GM19328 (cell line): Measurements from ENCODE around the gene PLEKHG3.

ENCODE experiments used
- ATAC-seq: cut with Tn5 transposase; IDR thresholded peaks from one replicate; pipeline ENCODE4 v1.9.1; 2021; ENCODE audit warnings: mild to moderate bottlenecking, moderate library complexity; ENCODE audit not compliant: unreplicated experiment

PLEKHG3 gene

GRCh38 chr14:64745511-64746091 lies 41.4 kb downstream of the PLEKHG3 start:
- no peak for ATAC-seq

GRCh38 chr14:64746298-64747250 lies 42.4 kb downstream of the PLEKHG3 start:
- ATAC-seq = no peak

GRCh38 chr14:64747327-64747726 lies 43.1 kb downstream of the PLEKHG3 start:
- no peak for ATAC-seq

- no peak for ATAC-seq
Measured at GRCh38 chr14:64748521-64748920, 44.3 kb downstream of the PLEKHG3 start.

GRCh38 chr14:64748995-64749714 lies 44.9 kb downstream of the PLEKHG3 start:
- ATAC-seq = no peak

- no peak for ATAC-seq
Measured at GRCh38 chr14:64752909-64753308, 48.7 kb downstream of the PLEKHG3 start.

GRCh38 chr14:64753374-64753773 lies 49.1 kb downstream of the PLEKHG3 start:
- no peak for ATAC-seq

- ATAC-seq = no peak
Measured at GRCh38 chr14:64753999-64754398, 49.8 kb downstream of the PLEKHG3 start.

GRCh38 chr14:64754685-64755084 lies 50.5 kb downstream of the PLEKHG3 start:
- no peak for ATAC-seq

GRCh38 chr14:64755781-64756221 lies 51.6 kb downstream of the PLEKHG3 start:
- ATAC-seq = no peak

- ATAC-seq = no peak
Measured at GRCh38 chr14:64756712-64757111, 52.5 kb downstream of the PLEKHG3 start.

GRCh38 chr14:64757601-64758000 lies 53.4 kb downstream of the PLEKHG3 start:
- ATAC-seq = no peak

- no peak for ATAC-seq
Measured at GRCh38 chr14:64758025-64758521, 53.8 kb downstream of the PLEKHG3 start.

- no peak for ATAC-seq
Measured at GRCh38 chr14:64758691-64759554, 54.7 kb downstream of the PLEKHG3 start.

GRCh38 chr14:64759555-64759938 lies 55.3 kb downstream of the PLEKHG3 start:
- no peak for ATAC-seq

- no peak for ATAC-seq
Measured at GRCh38 chr14:64760146-64760755, 56.0 kb downstream of the PLEKHG3 start.

- no peak for ATAC-seq
Measured at GRCh38 chr14:64760916-64761315, 56.7 kb downstream of the PLEKHG3 start.

- no peak for ATAC-seq
Measured at GRCh38 chr14:64761441-64762043, 57.3 kb downstream of the PLEKHG3 start.
